Fibroblast of villous mesenchyme (primary cell): ENCODE data around the gene SOWAHA. TPM values are rescaled to one million over a fixed set of nuclear protein-coding genes. Genes with fewer than 3 reads are reported as not detected.

Experiments
- DNase-seq: peaks from one replicate; pipeline ENCODE4 v3.0.0-alpha.2; 2010; ENCODE audit warnings: low read depth
- H3K4me3 ChIP-seq: 2 replicates; pipeline ENCODE4 v1.5.1; 2011; ENCODE audit warnings: low read depth, mild to moderate bottlenecking, low read length
- CTCF ChIP-seq: IDR thresholded peaks from 2 replicates; pipeline ENCODE4 v1.5.1; 2012; ENCODE audit warnings: low read depth, mild to moderate bottlenecking, low read length; ENCODE audit not compliant: insufficient read depth
- total RNA-seq: library from RNA; depleted of rRNA; stranded (reverse); fragments of >200 nt; gene quantifications from 2 replicates; pipeline ENCODE4 v1.2.3, GENCODE V29; 2012

The SOWAHA gene
- total RNA-seq, 1 donor: under 0.01 TPM

- TF ChIP-seq CTCF: no peak
- DNase-seq: no peak
- H3K4me3 ChIP-seq: no peak overlapping the region
Measured at GRCh38 chr5:132807163-132807838, 5.8 kb upstream of the SOWAHA start.

GRCh38 chr5:132808448-132808847 lies 4.7 kb upstream of the SOWAHA start:
- no peak overlapping the region for H3K4me3 ChIP-seq
- TF ChIP-seq CTCF: no peak
- no peak for DNase-seq

- TF ChIP-seq CTCF: no peak
- no peak for DNase-seq
Measured at GRCh38 chr5:132808866-132809265, 4.2 kb upstream of the SOWAHA start.

GRCh38 chr5:132810605-132811004 lies 2.5 kb upstream of the SOWAHA start:
- H3K4me3 ChIP-seq: no peak overlapping the region
- DNase-seq: no peak
- no peak for TF ChIP-seq CTCF

More at GRCh38 chr5:132808866-132809265, 4.2 kb upstream of the SOWAHA start:
- no peak overlapping the region for H3K4me3 ChIP-seq

GRCh38 chr5:132812123-132812765 lies 858 bp upstream of the SOWAHA start:
- no peak overlapping the region for H3K4me3 ChIP-seq

More at GRCh38 chr5:132812123-132812765, 858 bp upstream of the SOWAHA start:
- DNase-seq: no peak
- no peak for TF ChIP-seq CTCF
